GM10266 (cell line): ENCODE measurements around the gene NLGN4X.

Source experiments
- DNase-seq: peaks from one replicate; pipeline ENCODE4 v3.0.0; 2012; ENCODE audit errors: extremely low spot score
- TF ChIP-seq, protein P1 (sequence below): IDR thresholded peaks from 2 replicates; pipeline ENCODE4 v1.5.1; 2012; ENCODE audit warnings: mild to moderate bottlenecking, low read depth; ENCODE audit not compliant: control insufficient read depth, insufficient read depth; ENCODE audit errors: missing control alignments

Gene NLGN4X

DNA sequence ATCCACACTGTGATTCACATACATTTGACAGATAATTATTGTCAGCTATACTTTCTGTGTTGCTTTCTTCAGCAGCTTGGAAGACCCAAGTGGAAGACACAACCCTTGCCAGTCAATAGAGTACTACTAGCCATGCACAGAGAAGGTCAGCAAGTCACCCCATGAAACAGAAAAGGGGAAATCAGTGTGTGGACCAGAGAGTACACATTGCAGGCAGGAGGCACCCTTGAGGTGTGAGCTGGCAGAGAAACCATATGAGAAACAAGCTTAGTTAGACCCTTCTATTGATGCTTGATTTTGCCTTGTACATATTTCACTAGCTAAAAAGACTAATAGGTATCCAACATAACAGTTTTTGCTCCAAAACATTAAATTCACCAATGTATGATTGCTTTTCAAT is 99.5 kb downstream of the NLGN4X start:
- DNase-seq = no peak
- TF ChIP-seq, protein P1, sequence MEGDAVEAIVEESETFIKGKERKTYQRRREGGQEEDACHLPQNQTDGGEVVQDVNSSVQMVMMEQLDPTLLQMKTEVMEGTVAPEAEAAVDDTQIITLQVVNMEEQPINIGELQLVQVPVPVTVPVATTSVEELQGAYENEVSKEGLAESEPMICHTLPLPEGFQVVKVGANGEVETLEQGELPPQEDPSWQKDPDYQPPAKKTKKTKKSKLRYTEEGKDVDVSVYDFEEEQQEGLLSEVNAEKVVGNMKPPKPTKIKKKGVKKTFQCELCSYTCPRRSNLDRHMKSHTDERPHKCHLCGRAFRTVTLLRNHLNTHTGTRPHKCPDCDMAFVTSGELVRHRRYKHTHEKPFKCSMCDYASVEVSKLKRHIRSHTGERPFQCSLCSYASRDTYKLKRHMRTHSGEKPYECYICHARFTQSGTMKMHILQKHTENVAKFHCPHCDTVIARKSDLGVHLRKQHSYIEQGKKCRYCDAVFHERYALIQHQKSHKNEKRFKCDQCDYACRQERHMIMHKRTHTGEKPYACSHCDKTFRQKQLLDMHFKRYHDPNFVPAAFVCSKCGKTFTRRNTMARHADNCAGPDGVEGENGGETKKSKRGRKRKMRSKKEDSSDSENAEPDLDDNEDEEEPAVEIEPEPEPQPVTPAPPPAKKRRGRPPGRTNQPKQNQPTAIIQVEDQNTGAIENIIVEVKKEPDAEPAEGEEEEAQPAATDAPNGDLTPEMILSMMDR = no peak

DNA sequence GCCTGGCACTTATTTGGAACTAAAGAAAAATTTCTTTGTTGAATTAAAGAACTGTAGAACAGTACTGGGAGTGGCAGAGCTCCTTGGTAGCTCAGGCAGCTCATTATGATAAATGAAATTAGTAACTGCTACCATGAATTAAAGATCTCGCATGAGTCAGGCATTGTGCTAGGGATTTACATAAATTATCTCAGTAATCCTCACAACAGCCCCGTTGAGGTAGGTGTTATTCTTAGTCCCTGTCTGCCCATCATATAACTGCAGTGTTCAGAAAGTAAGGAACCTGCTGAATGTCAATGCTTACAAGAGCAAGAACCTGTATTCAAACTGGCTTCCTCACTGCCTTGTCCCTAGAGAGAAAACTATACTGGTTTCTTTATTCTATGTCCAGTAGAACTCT is 108.3 kb downstream of the NLGN4X start:
- DNase-seq = no peak
- TF ChIP-seq, protein P1 = no peak

DNA sequence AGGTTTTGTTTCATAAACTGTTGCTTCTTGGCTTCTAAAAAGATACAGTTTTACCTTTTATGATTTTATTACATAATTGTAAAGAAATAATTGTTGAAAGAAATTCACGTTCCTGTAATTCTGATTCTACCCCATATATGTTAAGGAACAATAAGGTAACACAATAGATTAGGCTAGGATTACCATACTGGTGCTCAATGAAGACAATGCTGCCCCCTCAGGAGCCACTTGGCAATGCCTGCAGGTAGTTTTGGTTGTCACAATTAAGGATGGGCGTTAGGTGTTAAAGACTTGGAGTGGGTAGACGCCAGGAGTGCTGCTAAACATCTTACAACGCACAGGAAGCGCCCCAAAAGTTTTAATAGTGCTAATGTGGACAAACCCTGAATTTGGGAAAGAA is 133.2 kb downstream of the NLGN4X start:
- TF ChIP-seq, protein P1 = no peak
- no peak for DNase-seq

DNA sequence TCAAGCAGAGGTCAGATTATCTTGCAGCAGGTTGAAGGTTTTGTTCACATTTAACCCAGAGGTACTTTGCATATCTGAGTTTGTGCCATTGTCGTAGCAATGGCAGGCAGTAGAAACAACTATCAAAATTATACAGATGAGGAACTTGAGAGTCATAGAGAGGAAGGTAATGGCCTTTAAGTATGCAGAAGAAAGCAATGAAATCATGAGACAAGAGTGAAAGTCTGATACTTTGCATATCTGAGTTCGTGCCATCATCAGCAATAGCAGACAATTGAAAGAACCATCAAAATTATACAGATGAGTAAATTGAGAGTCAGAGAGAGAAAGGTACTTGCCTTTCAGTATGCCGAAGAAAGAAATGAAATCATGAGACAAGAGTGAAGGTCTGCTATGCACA is 154.1 kb downstream of the NLGN4X start:
- no peak for DNase-seq
- TF ChIP-seq, protein P1 = no peak

DNA sequence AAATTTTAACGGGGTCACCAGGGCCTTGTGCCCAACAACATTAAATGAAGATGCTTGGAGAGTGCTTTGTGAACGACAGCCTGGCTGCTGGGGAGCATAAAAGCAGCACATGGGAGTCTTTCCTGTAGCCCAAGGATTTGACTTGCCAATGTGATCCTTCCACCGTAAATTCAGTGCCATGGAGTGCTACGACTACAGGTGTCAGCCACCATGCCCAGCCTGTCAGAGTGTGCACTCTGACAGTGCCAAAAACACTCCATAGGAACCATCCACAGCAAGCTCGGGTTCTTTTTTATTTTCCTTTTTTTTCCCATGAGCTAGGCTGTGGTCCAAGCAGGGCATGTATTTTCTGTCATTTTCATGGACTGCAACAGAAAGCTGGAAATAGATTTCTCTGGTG is 156.9 kb downstream of the NLGN4X start:
- no peak for DNase-seq
- TF ChIP-seq, protein P1 = no peak

DNA sequence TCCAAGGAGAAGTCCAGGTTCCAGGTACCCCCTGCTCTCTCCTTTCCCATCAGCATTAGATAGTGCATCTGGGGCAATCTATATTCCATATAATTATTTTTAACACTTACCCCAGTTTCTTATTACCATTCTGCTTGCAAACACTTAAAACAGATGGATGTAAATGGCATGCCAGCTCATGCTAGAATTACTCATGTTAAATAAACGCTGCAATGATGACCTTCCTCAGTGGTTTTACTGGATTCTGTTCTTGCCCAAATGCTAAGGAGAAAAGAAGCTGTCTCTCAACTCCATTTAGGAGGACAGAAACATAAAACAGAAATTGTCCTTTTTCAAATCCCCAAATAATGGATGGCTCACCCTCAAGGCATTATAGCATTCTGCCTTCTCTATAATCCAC is 161.1 kb downstream of the NLGN4X start:
- DNase-seq = no peak
- TF ChIP-seq, protein P1 = no peak

DNA sequence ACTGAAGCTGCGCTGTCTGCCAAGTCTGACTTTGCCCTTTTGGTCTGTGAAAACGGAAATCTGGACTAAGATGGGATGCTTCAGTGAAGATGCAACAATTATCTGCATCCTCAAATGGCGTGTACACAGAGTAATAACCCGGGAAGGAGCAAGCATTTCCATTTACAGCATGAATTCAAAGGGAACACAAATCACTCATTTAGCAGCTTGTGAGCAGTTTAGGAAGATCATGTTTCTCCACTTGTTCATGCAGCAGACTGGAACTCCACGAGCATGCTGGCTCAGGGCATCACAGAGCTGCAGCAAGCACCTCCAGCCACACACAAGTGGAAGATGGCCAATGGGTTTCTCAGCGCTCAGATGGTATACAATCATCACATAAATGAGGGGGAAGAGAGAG is 175.5 kb downstream of the NLGN4X start:
- DNase-seq = no peak
- TF ChIP-seq, protein P1 = no peak
